Stimulated activated CD4-positive, alpha-beta T cell treated with anti-CD3 and anti-CD28 coated beads, TNF-alpha, amount 100 ng/mL, for 1 hour (primary cell): ENCODE results near the gene PRKCB.
"Not testable (repeated sequence)": the region's sequence is repeated elsewhere in the genome, so short reads cannot be mapped to it uniquely, and the experiment has no call there.

ENCODE experiments used
- DNase-seq, 3 donors: peaks; one replicate each; pipeline ENCODE4 v3.0.0-alpha.2; 2020; ENCODE audit warnings: low read depth in 3 of 3, low spot score in 1 of 3

The PRKCB gene

DNA sequence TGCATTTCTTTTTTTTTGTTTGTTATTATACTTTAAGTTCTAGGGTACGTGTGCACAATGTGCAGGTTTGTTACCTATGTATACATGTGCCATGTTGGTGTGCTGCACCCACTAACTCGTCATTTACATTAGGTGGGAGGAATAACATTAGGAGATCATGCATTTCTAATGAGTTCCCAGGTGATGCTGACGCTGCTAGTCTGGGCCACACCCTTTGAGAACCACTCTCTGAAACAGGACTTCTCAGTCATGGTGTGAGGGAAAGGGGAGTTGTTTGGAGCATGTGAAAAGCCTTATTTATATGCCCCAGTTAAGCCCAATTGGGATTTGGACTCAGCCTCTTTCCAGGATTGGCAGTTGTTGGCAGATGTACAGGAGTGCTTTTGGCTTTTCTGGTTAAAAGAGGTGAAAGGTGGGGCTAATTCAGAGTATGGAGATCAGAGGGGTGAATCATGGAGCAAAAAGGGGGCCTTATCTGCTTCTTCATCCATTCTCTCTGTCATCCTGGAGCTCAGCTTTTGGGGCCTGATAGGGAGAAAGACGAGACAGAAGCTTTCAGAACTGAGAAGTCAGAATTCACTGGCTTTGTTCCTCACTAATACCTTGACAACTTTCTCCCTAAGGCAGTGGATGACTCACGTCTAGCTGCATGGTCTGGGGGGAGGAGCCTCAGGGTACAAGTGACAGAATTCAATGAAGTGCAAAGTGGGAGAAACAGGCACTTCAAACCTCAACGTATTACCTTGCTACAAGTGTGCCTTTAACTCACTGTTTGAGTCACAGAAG is 240.3 kb downstream of the PRKCB start:
- DNase-seq: no peak

DNA sequence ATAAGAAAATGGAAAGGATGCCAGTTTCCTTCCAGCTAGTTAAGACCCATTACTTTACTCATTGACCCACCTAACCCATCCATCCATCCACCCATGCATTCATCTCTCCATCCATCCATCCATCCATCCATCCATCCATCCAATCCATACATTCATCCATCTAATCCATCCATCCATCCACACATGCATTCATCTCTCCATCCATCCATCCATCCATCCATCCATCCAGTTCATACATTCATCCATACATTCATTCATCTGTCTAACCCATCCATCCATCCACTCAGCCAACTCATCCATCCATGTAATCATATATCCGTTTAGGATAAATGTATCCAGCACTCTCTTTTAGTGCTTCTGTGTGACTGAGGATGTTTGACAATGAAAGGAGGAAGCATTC is 241.5 kb downstream of the PRKCB start:
- DNase-seq: no peak

DNA sequence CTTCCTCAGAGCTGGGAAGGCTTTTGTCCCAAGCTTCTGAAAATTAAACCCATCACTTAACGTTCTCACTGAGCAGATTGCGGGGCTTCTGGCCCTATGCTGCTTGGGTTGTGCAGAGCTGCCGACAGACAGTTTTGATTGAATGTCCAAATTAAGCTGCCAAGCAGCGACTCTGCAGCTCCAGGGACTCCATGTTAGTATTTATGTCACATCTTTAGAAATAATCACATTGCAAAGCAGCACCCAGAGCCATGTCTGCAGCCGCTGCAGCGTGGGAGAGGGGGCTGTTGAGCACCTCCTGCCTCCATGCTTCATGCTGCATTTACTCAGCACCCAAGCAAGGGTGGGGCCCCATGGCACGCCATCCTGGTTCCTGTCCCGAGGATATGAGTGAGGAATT is 242.2 kb downstream of the PRKCB start:
- no peak for DNase-seq

DNA sequence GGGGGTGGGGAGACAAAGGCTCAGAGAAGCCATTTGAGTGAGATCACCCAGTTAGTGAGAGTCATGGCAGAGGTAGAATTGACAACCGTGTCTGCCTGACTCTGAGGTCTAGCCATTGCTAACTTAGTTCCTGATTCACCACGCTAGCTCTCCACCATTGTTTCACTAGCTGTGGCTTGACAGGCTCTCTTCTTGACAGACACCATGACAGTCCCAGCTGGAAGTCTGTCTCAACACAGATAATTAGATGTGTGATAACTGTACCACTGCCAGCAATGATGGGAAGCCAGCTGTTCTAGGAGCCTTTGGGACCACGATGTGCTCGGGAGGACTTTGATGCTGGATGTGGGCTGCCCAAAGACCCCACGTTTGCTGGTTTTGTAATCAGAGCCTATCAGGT is 249.9 kb downstream of the PRKCB start:
- DNase-seq: no peak

DNA sequence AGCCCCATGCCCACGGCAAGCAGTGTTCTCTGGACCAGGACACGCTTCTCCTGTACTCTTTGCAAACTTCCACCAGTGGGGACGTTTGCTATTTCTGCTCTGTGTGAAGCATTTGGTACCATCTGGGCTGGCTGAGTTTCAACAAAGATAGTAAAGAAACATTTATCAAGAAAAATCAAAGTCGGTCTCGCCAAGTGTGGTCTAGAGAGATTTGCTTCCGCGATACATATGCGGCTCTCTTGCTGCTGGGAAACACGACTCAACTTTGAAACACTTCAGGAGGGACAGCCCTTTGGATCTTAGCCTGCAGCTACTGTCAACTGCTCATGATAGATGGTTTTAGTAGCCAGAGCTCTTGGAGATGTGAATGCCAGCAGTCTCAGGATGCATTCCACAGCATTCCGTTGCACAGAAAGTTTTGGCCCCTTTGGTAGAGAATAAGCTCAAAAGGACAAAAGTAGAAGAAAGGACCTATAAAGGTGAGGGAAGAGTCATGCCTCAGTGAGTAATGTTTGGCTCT is 252.2 kb downstream of the PRKCB start:
- no peak for DNase-seq

DNA sequence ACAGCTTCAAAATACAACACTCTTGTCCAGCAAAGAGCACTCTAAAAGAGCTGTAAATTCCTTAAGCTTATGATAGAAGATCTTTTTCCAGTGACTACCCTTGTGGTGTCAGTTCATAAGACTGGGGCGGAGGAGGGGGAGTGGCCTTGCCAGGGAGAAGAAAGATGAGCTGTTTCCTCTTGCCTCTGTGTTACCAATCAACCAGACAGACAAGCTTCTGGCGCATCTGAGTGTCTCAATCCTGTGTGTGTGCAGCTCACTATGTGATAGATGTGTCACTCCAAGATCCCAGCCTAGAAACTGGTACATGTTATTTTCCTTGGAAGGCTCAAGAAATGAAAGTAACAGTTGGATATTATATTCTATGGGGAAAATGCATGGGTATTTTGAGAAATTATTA is 253.0 kb downstream of the PRKCB start:
- no peak for DNase-seq

DNA sequence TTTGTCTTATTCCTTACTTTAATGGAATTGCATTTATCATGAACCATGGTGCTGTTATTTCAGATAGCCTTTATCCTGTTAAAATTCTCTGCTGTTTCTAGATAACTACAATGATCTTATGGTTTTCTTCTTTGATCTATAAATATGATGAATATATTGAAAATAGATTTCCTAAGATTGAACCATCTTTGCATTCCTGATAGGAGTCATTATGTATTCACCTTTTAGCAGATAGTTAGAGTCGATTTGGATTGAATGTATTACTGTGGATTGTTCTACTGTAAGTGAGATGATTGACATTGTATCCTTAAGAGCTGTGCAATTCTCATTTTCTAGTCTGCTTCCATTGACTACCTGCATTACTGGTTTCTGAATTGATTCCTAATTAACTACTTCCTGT is 255.3 kb downstream of the PRKCB start:
- DNase-seq: no peak

DNA sequence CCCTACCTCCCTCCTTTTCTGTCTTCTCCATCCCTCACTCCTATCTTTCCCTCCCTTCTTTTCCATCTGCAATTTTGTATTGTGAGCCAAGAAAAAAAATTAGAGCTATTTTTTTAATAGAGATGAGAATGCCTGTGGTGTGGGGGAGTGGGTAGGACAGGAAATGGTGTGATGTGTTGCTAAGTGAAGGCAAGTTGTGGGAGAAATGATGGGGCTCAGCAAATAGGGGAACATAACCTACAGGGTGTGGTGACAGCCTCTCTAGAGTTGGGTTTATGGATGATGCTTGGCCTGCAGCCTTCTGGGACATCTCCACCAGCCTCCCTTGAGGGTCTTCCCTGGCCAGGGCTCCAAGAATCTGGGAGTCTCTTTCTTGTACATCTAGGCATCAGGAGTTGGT is 257.3 kb downstream of the PRKCB start:
- DNase-seq: no peak

DNA sequence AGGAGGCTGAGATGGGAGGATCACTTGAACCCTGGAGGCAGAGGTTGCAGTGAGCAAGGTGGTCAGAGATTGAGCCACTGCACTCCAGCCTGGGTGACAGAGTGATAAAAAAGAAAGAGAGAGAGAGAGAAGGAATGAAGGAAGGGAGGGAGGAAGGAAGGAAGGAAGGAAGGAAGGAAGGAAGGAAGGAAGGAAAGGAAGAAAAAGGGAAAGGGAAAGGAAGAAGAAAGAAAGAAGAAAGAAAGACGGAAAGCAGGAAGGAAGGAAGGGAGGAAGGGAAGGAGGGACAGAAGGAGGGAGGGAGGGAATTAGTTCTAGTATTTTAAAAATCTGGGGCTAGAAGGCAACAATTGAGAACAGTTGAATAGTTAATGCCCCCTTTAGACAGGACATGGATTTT is 258.9 kb downstream of the PRKCB start:
- no peak for DNase-seq

DNA sequence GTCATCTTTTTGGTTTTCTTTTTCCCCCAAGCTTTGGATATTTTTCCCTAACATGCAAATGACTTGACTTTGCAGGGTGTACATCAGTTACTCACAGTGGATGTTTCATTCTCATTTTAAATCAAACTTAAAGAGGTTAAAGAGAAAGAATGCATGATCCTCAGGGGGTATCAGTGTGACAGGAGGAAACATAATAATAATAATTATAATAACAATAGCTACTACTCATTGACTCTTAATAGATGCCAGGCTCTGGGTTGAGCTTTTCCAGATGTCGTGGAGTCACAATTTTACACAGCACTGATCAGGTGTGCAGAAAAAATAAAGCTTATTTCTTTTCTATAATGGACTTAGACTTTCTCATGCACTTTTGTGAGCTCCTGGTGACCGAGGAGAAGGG is 263.1 kb downstream of the PRKCB start:
- no peak for DNase-seq

DNA sequence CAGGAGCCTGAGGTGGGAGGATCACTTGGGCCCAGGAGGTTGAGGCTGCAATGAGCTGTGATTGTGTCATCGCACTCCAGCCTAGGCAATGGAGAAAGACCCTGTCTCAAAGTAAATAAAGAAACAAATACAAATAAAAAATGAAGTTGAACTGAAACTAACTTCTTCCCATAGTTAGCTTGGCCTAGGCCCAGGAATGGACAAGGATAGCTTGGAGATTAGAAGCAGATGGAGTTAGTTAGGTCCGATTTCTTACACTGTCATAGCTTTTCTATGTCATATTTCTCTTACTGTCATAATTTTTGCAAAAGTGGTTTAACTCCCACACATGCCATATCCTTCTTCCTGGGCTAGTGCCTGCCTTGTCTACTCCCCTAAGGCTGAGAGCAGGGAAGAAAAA is 265.6 kb downstream of the PRKCB start:
- no peak for DNase-seq

DNA sequence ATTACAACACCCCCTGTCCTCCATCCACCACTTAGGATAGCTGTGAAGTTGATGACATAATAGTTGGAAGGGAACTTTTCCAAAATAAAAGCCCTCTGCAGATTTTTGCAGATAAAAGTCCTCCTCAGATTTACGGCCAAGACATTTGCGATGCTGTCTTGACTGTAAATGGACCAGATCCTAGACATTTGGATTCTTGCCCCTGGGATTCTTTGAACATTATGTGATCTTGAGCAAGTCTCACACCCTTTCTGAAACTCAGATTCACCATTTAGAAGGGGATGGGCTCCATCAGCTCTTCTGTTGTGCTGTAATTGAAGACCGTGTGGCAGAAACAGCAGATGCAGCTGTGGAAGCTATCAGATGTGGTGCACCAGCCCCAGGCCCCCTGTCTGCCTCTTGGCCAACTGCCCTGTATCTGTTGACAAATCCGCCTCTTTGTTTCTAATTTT is 266.5 kb downstream of the PRKCB start:
- DNase-seq: no peak

DNA sequence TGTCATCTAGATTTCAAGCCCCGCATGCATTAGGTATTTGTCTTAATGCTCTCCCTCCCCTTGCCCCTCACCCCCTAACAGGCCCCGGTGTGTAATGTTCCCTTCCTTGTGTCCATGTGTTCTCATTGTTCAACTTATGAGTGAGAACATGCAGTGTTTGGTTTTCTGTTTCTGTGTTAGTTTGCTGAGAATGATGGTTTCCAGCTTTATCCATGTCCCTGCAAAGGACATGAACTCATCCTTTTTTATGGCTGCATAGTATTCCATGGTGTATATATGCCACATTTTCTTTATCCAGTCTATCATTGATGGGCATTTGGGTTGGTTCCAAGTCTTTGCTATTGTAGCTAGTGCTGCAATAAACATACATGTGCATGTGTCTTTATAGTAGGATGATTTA is 269.7 kb downstream of the PRKCB start:
- not testable (repeated sequence) for DNase-seq

DNA sequence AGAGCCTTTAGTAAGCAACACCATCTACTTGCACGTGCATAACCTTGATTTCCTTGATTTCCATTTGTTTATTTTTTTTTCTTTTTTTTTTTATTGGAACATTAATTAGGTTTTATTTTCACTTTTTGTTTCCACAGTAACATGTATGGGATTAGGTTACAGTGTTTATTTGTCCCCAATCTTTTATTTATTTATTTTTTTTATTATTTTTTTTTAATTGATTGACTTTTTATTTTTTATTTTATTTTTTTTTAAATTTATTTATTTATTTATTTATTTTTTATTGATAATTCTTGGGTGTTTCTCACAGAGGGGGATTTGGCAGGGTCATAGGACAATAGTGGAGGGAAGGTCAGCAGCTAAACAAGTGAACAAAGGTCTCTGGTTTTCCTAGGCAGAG is 272.3 kb downstream of the PRKCB start:
- not testable (repeated sequence) for DNase-seq

DNA sequence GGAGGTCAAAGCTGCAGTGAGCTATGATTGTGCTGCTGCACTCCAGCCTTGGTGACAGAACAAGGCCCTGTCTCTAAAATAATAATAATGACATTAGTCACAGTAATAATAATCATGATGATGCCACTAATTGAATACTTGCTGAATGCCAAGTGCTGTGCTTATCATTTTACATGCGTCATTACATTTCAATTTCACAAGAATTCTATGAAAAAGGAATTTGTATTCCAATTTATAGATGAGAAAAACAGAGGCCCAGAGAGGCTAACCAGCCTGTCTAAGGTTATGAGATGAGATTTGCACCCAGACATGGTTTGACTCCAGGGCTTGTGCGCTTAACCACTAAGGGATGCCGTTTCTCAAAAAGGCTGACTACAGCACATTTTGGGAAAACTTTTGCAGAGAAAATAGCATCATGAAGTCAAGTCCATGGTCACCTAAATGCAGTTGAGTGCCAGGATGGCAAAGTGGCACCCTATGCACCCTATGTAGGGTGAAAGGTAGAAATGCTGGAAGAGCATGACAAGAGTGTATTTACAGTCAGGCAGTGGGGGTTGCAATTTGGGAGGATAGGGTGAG is 276.0 kb downstream of the PRKCB start:
- DNase-seq: no peak

DNA sequence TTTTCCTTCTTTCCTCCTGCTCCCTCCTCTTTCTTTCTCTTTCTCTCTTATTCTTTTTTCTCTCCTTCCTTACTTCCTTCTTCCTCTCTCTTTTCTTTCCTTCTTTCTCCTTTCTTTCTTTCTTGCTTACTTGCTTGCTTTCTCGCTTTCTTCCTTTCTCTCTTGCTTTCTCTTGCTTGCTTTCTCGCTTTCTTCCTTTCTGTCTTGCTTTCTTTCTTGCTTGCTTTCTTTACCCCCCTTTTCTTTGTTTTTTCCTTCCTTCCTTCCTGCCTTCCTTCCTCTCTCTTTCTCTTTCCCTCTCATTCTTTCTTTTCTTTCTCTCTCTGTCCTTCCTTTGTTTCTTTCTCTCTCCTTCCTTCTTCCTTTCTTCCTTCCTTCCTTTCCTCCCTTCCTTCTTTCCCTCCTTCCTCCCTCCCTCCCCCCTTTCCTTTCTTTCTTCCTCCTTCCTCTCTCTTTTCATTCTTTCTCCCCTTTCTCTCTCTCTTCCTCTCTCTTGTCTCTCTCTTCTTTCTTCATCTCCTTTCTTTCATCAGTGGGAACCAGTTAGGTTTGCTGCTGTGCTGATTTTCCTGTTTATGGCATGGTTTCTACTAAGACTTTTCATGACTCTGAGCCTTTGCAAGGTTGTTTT is 277.4 kb downstream of the PRKCB start:
- DNase-seq: no peak

DNA sequence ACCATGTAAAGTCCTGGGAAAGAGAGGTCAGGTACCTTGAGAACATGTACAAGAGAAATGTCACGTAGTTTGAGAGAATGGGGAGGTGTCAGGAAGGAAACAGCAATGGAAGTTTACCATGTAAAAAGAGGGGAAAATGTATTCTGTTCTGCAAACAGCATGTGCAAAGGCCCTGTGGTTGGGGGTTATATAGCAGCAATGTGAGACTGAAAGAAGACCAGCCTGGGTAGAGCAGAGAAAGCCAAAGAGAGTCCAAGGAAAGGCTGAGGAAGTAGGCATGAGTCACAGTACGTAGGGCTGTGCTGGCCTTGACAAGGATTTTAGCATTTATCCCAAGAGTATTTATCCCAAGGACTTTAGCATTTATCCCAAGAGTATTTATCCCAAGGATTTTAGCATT is 279.1 kb downstream of the PRKCB start:
- DNase-seq: no peak

DNA sequence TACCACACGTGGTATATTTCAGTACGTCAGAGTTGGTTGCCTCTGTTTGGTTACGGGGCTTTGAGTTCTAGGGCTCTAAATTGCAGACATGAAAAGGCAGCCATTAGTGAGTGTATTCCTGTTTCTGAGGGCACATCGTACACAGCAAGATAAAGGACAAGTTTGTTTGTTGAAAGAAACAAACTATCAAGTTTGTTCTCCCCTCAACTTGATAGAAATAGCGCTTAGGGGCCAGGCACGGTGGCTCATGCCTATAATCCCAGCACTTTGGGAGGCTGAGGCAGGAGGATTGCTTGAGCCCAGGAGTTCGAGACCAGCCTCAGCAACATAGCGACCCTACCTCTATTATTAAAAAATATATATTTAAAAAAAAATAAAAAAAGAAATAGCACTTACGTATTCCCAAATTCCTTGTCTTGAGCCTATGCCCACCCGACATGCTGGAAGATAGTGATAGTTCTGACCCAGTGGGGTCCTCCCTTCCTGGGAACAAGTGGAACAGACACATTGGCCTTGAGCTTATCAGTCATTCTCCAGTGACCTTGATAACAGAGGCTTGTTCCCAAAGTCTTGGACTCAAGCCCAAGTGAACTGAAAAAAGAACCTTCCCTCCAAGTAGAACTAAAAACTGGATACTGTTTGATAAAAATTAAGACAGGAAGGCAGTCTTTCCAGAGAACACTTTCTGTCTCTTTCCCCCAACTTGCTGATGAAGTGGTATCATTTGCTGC is 280.4 kb downstream of the PRKCB start:
- DNase-seq: no peak

DNA sequence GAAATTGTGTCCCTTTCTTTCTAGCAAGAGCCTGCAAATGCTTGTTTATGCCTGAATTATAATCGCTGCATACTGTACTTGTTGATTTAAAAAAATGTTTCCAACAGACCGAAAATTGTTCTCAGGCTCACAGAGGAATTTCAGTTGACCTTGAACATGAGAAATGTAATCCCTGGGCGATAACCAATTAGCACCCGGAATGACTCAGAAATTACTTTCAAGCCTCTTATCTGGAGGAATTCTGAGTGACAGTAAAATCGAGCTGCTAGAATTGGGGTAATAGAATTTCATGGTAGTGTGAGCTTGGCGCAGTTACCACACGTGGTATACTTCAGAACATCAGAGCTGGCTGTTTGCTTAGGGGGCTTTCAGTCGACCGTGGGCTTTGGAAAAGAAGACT is 281.2 kb downstream of the PRKCB start:
- DNase-seq: no peak

DNA sequence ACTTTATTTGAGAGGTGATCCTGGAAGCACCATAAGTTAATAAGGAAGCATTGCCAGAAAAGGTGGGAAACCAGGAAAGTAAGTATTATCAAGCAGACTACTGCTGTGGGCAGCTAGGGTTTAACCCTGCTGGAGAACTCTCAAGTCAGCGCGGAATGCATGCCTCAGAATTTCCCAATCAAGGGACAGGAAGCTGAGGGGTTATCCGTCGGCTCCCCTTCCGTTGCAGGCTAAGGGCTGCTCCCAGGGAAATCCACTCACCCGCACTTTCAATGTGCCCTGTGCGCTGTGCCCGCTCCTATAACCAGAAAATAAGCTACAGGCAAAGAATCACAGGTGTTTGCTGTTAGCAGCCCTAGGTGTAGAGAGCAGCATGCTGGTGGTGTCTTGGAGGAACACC is 281.9 kb downstream of the PRKCB start:
- DNase-seq: no peak

DNA sequence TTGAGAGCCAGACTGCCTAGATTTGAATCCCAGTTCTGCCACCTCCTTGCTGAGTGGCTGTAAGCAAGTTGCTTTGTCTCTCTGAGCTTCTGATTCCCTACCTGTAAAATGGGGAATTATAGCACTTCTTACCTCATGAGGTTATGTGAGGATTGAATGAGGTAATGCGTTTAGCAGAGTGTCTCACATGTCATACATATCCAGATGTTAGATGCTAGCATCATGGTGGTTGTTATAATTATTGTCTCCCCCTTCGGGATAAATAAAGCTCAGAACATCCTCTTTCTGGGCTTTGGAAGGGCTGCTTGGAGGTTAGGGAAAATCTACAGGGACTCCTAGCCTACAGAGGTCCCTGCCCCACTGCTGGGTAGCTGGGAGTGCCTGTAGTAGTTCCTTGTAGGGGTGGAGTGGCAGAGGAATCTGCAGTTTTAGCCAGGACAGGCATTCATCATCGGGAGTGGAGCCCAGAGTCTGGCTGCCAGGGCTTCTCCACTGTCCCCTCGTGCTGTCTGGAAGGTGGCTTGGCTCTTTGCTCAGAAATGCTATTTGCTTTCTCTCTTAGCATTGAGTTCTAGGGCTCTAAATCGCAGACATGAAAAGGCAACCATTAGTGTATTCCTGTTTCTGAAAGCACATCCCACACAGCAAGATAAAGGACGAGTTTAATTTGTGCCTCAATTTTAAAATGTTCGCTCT is 282.5 kb downstream of the PRKCB start:
- DNase-seq: no peak
